Measurements from ENCODE around the gene TTC9B.

Gene TTC9B

GRCh38 chr19:40247735-40248262, 29.6 kb upstream of the TTC9B start:
- no peak for FAIRE-seq

- no peak for FAIRE-seq
These were observed 29.0 kb upstream of the TTC9B start for GRCh38 chr19:40247178-40247577.

GRCh38 chr19:40246292-40247073, 28.3 kb upstream of the TTC9B start:
- FAIRE-seq: no peak

DNA sequence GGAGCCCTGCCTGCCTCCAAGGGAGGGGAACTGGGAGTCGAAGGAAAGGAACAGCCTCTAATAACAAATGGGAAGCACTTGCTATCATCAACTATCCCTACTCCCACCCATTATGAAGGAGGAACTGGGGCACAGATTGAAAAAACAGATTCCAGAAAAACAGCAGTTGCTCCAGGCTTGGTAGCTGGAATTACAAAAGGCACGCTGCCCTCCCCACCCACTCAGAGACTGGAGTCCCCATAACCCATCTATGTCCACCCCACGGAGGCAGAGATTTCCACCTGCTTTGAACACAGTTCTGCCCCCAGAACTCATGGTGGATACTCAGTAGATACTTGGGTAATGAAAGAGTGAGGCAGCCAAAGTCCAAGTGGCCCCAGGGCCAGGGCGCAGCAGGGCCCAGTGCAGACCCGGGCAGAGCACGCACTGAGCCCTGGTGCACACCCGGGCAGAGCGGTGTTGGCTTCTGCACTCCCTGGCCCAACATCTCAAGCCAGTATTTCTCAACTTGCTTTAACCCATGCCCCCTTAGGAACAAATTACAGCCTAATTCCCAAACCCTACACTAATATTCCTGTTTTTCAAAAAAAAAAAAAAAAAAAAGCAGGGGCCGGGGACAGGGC, 27.4 kb upstream of the TTC9B start:
- no peak for FAIRE-seq

DNA sequence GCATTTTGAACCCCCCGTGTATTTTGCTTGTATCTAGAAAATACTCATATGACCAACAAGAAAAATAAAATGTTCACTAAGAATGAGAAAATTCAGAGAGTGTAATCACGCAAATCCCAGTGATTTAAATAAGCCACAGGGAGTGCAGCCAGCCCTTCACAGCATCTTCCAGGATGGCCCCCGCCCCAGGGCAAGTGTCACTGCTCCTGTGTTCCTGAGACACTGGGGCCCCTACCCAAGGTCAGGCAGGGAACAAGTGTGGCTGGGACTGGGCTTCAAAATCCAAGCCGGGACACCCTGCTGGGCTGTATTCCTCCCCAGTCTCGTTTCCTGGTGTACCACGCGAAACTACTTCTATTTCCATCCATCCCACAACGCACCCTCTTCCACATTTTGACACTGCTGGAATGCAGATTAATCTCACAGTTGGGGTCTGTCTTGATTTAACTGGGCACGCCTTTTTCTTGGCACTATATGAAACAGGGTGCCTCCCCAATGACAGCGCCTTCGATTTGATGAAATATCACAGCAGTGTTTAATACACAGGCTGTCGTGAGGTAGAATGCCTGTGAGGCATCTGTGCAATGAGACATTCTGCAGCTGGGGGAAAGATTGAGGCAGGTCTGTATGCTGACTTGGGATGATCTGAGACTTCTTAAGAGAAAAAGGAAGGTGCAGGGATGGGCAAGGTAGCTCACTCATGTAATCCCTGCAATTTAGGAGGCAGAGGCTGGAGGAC, 26.6 kb upstream of the TTC9B start:
- no peak for FAIRE-seq

DNA sequence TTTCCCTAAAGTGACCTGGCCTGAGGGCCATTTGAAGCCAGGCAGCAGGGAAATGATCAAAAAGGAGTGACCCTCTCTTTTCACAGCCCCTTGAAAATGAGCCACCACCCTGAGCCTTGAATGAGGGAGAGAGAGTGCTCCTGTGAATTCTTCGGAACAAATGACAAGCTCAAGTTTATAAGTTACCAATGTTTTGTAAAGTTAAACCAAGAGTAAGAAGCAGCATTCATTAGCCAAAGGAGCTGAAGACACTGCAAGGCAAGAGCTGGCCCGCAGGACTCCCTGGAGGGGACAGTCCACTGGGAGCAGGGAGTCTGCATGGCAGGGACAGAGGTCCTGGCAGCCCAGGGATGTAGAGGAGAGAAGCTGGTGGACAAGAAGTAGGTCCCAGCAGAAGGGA, 25.0 kb upstream of the TTC9B start:
- no peak for FAIRE-seq

- FAIRE-seq: no peak
These were observed 24.3 kb upstream of the TTC9B start for GRCh38 chr19:40242480-40242879.

DNA sequence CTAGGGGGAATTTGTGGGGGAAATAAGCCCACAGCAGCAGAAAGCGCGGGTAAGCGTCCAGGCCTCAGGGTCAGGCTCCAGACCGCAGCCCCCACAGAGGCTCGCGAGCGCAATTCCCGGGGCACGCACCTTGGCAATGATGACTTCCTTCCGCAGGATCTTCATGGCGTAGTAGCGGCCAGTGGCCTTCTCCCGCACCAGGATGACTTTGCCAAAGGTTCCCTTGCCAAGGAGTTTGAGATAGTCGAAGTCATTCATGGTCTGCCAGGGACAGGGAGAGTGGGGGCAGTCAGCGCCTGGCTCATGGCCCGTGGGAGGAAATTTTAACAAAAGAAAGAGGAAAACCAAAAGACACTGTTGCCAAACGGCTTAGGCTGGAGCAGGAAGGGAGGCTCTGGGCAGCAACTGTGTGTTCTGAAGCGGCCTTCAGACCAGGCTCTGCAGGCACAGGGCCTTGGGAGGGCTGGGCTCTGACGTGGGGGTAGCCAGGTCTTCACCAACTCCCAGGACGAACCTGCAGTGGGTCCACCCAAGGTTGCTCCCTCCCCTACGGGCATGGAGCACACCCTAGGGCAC, 23.7 kb upstream of the TTC9B start:
- no peak for FAIRE-seq

GRCh38 chr19:40241125-40241808, 23.1 kb upstream of the TTC9B start:
- no peak for FAIRE-seq

- FAIRE-seq: no peak
These were observed 22.1 kb upstream of the TTC9B start for GRCh38 chr19:40240332-40240731.

GRCh38 chr19:40239415-40240226, 21.4 kb upstream of the TTC9B start:
- FAIRE-seq: no peak

- no peak for FAIRE-seq
These were observed 20.6 kb upstream of the TTC9B start for GRCh38 chr19:40238775-40239174.

DNA sequence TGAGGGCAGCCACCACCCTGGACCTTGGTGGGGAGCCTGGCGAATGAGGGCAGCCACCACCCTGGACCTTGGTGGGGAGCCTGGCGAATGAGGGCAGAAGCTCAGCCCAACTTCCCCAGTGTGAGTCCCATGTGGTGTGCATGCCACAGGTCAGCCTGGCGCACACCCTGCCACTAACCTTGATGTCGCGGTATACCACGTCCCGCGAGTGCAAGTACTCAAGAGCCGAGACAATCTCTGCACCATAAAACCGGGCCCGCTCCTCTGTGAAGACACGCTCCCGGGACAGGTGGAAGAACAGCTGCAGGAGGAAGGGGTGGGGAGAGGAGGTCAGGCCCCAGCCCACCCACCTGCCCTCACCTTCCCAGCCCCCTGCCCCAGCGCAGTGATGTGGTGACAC, 19.6 kb upstream of the TTC9B start:
- no peak for FAIRE-seq

GRCh38 chr19:40236366-40236765, 18.2 kb upstream of the TTC9B start:
- no peak for FAIRE-seq

DNA sequence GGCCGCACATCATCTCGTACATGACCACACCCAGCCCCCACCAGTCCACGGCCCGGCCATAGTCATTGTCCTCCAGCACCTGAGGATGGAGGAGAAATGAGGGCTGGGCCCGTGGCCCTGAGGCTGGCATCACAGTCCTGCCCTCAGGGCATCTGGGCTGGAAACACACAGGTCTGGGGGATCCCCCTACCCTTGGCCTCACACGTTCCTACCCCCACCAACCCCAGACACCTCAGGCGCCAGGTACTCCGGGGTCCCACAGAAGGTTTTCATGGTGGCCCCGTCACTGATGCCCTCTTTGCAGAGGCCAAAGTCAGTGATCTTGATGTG, 17.8 kb upstream of the TTC9B start:
- no peak for FAIRE-seq

DNA sequence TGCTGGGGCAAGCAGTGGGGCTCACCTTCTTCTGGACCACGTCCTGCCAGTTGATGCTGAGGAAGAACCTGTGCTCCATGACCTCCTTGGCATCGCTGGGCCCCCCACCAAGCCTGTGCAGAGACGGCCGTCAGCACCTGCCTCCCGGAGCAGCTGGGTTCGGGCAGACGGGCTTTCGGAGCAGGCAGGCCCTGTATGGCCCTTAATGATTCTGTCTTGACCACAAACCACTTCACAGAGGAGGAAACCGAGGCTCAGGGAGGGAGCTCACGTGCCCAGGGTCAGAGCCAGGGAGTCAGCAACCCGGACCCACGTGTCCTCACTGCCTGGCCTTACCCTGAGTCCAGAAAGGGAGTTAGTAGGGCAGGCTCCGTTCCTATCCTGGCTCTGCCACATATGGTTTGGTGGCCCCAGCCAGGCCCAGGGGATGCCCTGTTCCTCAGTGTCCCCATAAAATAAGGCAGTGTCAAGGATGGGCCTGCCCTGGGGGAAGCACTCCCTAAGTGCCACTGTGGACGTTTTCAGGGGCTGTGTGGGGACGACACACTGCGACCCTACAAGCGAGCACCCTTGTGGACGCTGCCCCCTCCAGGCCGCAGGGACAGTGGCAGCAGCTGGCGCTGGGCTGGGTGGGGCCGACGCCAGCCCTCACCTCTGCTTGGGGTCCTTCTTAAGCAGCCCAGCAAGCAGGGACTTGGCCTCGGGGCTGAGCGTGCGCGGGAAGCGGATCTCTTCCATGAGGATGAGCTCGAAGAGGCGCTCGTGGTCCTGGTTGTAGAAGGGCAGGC, 17.2 kb upstream of the TTC9B start:
- no peak for FAIRE-seq

GRCh38 chr19:40234429-40235237, 16.4 kb upstream of the TTC9B start:
- no peak for FAIRE-seq

DNA sequence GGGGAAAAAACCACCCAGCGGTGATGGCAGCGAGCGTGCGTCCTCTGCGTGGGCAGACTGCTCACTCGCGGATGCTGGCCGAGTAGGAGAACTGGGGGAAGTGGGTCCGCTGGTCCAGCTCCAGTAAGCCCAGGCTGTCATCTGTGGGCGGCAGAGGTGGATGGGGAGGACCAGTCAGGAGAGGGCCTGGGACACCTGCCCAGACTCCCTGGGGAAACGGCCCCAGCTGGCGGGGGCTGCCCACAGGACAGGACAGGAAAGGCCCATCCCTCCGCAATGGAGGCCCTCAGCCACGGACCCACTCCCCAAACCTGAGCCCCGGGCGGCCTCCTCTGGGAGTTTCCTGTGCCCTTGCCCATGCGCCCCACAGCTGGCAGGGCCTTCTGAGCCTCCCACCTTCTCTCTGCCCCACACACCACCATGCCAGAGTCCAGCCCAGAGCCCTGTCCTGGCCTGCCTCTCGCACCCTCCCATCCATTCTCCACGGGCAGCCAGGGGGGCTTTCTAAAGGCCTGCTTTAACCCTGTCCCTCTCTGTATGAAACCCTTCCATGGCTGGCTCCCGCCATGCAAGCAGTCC, 15.7 kb upstream of the TTC9B start:
- no peak for FAIRE-seq

GRCh38 chr19:40232949-40233810, 15.0 kb upstream of the TTC9B start:
- FAIRE-seq: no peak

Measured in TTC549 (cell line).